Heart left ventricle (tissue), 13 donors: ENCODE results near the gene ZNF692.

Source experiments
- CTCF ChIP-seq, 12 donors: fragments of 200-600 bp; sonication (generic) in 4 of 12; IDR thresholded peaks; one replicate each; pipeline versions ENCODE4 v1.5.0 to v1.8.0; 2018 to 2022; ENCODE audit warnings: antibody characterized with exemption in 12 of 12, mild to moderate bottlenecking in 5 of 12
- POLR2A ChIP-seq, 2 donors: fragments of 450-650 bp; IDR thresholded peaks; one replicate each; pipeline ENCODE4 v1.6.1; 2017; ENCODE audit warnings: antibody characterized with exemption in 2 of 2, mild to moderate bottlenecking in 2 of 2, moderate library complexity in 2 of 2
- donor health status: ischemic (EF 13 %, LVEDD 7.1; RV severe dilation, severe dysfunction).
- donor health status: DM: no; HTN: yes; CAD: no.
- donor health status: DM: no; HTN: no; CAD: no.
- donor health status: ischemic (EF 25% LVEDD 6.9; RV normal size, moderate dysfunction).
- donor health status: ischemic (EF 25% LVEDD 5.7; RV mildly dilated, moderate dysfunction).
- donor health status: ischemic (EF 35%, LVEDD 5.7; RV mildly dilated, moderate dysfunction).
- donor health status: nonischemic (EF 11% LVEDD 7.7; RV severe dilation, severe dysfunction).
- donor health status: DM: yes; HTN: yes; CAD: no.
- donor health status: PGD.
- donor health status: ischemic (EF 29% LVEDD 5.4; RV normal size, mild dysfunction).
- donor health status: nonischemic (EF 23%, LVEDD 6.1; RV moderate dilation, normal function).

GRCh38 chr1:248800459-248800858 is 58.4 kb downstream of the ZNF692 start:
- TF ChIP-seq CTCF (IDR thresholded peaks at IDR 0.05): no peak
- no peak for TF ChIP-seq POLR2A (IDR thresholded peaks at IDR 0.05)
